Fibroblast of lung (primary cell): ENCODE results near the gene CCDC59.

Experiments used
- EZH2 ChIP-seq: IDR thresholded peaks from 2 replicates; pipeline ENCODE4 v1.5.1; 2012; ENCODE audit warnings: low read length, control low read depth, mild to moderate bottlenecking; ENCODE audit errors: missing control alignments
- TF ChIP-seq, protein P1 (sequence below), 2 donors: IDR thresholded peaks in 1 of 2; conservative IDR thresholded peaks in 1 of 2; 1 replicate in 1 of 2; 2 replicates in 1 of 2; pipeline ENCODE4 v1.5.1; 2011 to 2012; ENCODE audit warnings: low read length in 2 of 2, control low read depth in 1 of 2, inconsistent platforms in 1 of 2, low read depth in 1 of 2, mild to moderate bottlenecking in 1 of 2

DNA sequence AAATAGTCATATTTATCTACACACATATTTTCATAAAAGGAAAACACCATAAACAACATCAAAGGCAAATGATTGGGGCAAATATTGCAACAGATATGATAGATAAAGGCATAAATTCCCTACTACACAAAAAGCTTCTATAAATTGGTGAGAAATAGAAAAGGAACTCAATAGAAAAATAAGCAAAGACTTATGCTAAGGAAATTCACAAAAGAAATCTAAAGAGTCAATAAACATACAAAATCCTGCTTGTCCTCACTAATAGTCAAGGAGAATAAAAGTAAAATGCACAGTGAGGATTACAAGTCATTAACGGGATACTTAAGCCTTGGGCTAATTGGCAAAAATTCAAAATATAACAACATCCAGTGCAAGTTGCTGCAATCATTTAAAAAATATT, 30.3 kb downstream of the CCDC59 start:
- TF ChIP-seq, protein P1, sequence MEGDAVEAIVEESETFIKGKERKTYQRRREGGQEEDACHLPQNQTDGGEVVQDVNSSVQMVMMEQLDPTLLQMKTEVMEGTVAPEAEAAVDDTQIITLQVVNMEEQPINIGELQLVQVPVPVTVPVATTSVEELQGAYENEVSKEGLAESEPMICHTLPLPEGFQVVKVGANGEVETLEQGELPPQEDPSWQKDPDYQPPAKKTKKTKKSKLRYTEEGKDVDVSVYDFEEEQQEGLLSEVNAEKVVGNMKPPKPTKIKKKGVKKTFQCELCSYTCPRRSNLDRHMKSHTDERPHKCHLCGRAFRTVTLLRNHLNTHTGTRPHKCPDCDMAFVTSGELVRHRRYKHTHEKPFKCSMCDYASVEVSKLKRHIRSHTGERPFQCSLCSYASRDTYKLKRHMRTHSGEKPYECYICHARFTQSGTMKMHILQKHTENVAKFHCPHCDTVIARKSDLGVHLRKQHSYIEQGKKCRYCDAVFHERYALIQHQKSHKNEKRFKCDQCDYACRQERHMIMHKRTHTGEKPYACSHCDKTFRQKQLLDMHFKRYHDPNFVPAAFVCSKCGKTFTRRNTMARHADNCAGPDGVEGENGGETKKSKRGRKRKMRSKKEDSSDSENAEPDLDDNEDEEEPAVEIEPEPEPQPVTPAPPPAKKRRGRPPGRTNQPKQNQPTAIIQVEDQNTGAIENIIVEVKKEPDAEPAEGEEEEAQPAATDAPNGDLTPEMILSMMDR (conservative IDR thresholded peaks at IDR 0.05 in 1 of 2, IDR thresholded peaks at IDR 0.05 in 1 of 2; ENCODE audit: low read depth in 1 of 2, low read length in 2 of 2), result no peak
- no peak for TF ChIP-seq EZH2
